ENCODE results near the gene EVX2.

DNA sequence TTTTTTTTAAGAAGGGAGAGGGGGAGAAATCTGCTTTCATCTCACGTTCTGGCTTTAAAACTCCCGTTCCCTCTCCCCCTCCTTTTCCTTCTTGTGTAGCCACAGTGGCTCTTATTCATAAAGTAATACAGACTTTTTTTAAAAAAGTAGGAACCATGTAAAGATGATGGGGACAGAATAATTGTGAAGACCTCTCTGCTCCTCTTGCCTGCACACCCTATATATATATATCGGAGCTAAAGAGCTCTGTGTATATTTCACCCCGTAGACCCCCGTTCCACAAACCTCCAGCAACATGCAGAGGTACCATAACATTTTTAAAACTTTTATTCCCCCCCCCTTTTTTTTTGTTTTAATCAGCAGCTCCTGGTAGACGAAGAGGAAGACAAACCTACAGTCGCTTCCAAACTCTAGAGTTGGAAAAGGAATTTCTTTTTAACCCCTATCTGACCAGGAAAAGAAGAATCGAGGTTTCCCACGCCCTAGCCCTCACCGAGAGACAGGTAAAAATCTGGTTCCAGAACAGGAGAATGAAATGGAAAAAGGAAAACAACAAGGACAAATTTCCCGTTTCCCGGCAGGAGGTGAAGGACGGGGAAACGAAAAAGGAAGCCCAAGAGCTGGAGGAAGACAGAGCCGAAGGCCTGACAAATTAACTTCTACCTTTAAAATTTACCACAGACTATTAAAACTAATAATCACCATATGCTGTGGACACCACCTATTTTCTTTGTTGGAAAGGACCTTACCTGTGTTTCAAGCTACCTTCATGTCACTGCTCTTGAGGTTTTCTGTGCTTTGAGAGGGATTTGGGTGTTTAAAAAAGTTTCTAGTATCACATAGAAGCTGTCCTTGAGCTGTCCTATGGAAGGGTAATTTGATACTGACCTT lies 47.4 kb upstream of the EVX2 start:
- TF ChIP-seq GATAD2B (IDR thresholded peaks at IDR 0.05; ENCODE audit: borderline replicate concordance) (no peak), EHMT2 (IDR thresholded peaks at IDR 0.05) (no peak)
